ENCODE data around the gene SH3BP1.

SH3BP1 gene

GRCh38 chr22:37681001-37681424, 41.5 kb downstream of the SH3BP1 start:
- Histone ChIP-seq H3K27me3 (ENCODE audit: low read depth, low read length) (no peaks in the 10 kb centered on the region), H3K4me1 (ENCODE audit: low read length) (peaks cover 33% of the 10 kb centered on the region), H3K79me2 (ENCODE audit: low read length) (peaks cover 6% of the 10 kb centered on the region; the same call in 1 of the 2 replicates), H3K4me2 (ENCODE audit: low read length) (no peak overlapping the region), H3K9me3 (ENCODE audit: insufficient read depth, low read length) (no peaks in the 10 kb centered on the region), H3K4me3 (ENCODE audit: low read length) (no peak overlapping the region), H3K9ac (ENCODE audit: low read length) (no peak overlapping the region), H4K20me1 (ENCODE audit: insufficient read depth, low read length) (no peaks in the 10 kb centered on the region), H3K27ac (ENCODE audit: low read length) (no peak overlapping the region), H3K36me3 (replicated peaks; ENCODE audit: low read depth, low read length) (no peaks in the 10 kb centered on the region), H2AFZ (ENCODE audit: low read depth, low read length) (peak overlapping the region; percentile 31; the same call in 1 of the 2 replicates)
- TF ChIP-seq EZH2phosphoT487 (IDR thresholded peaks at IDR 0.05; ENCODE audit: low read depth) = no peak
- TF ChIP-seq, protein P1, sequence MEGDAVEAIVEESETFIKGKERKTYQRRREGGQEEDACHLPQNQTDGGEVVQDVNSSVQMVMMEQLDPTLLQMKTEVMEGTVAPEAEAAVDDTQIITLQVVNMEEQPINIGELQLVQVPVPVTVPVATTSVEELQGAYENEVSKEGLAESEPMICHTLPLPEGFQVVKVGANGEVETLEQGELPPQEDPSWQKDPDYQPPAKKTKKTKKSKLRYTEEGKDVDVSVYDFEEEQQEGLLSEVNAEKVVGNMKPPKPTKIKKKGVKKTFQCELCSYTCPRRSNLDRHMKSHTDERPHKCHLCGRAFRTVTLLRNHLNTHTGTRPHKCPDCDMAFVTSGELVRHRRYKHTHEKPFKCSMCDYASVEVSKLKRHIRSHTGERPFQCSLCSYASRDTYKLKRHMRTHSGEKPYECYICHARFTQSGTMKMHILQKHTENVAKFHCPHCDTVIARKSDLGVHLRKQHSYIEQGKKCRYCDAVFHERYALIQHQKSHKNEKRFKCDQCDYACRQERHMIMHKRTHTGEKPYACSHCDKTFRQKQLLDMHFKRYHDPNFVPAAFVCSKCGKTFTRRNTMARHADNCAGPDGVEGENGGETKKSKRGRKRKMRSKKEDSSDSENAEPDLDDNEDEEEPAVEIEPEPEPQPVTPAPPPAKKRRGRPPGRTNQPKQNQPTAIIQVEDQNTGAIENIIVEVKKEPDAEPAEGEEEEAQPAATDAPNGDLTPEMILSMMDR (IDR thresholded peaks at IDR 0.05; ENCODE audit: low read depth, low read length) = no peak

DNA sequence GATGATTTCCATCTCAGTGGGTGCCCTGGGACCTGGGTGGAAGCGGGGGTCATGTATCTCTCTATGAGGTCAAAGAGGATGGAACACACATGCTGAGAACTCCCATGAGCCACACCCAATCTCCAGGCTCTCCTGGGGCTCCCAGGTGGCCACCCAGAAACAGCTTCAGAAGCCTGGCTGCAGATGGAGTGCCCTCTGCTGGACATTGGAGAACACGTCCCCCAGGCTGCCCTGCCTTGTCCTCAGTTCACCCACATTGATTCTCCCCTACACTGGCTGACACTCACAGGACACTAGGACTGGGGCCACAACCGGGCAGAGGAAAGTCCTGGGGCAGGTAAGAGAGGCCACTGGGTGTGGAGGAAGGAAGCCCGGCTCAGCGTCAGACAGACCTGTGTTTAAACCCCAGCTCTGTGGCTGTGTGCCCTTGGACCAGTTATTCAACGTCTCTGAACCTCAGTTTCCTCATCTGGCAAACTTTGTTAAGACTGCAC, 42.1 kb downstream of the SH3BP1 start:
- no peak overlapping the region for H3K4me3 ChIP-seq (ENCODE audit: low read length)
- peaks cover 4% of the 10 kb centered on the region for H3K79me2 ChIP-seq (ENCODE audit: low read length)
- H3K27ac ChIP-seq (ENCODE audit: low read length) = no peak overlapping the region
- H4K20me1 ChIP-seq (ENCODE audit: insufficient read depth, low read length) = no peaks in the 10 kb centered on the region
- no peaks in the 10 kb centered on the region for H3K27me3 ChIP-seq (ENCODE audit: low read depth, low read length)
- H3K9me3 ChIP-seq (ENCODE audit: insufficient read depth, low read length) = no peaks in the 10 kb centered on the region
- no peaks in the 10 kb centered on the region for H3K36me3 ChIP-seq (replicated peaks; ENCODE audit: low read depth, low read length)
- H3K4me2 ChIP-seq (ENCODE audit: low read length) = peak overlapping the region; percentile 2; the same call in 1 of the 2 replicates
- peaks cover 29% of the 10 kb centered on the region for H3K4me1 ChIP-seq (ENCODE audit: low read length)
- no peak overlapping the region; the same call in 1 of the 2 replicates for H3K9ac ChIP-seq (ENCODE audit: low read length)
- TF ChIP-seq, protein P1 (IDR thresholded peaks at IDR 0.05; ENCODE audit: low read depth, low read length) = peak; percentile 96
- TF ChIP-seq EZH2phosphoT487 (IDR thresholded peaks at IDR 0.05; ENCODE audit: low read depth) = no peak
- peak overlapping the region; percentile 31; the same call in 1 of the 2 replicates for H2AFZ ChIP-seq (ENCODE audit: low read depth, low read length)

- H2AFZ ChIP-seq (ENCODE audit: low read depth, low read length) = peak overlapping the region; percentile 86
- peak overlapping the region; percentile 72 for H3K4me2 ChIP-seq (ENCODE audit: low read length)
- H3K79me2 ChIP-seq (ENCODE audit: low read length) = peaks cover 21% of the 10 kb centered on the region
- 0 out of 2 replicates have a peak overlapping the region, but pooled peaks have one; percentile 92 for H3K4me3 ChIP-seq (ENCODE audit: low read length)
- TF ChIP-seq, protein P1 (IDR thresholded peaks at IDR 0.05; ENCODE audit: low read depth, low read length) = no peak
- TF ChIP-seq EZH2phosphoT487 (IDR thresholded peaks at IDR 0.05; ENCODE audit: low read depth) = no peak
- H3K36me3 ChIP-seq (replicated peaks; ENCODE audit: low read depth, low read length) = peaks cover 14% of the 10 kb centered on the region
- H4K20me1 ChIP-seq (ENCODE audit: insufficient read depth, low read length) = no peaks in the 10 kb centered on the region
- no peak overlapping the region for H3K27ac ChIP-seq (ENCODE audit: low read length)
- peaks cover 30% of the 10 kb centered on the region for H3K4me1 ChIP-seq (ENCODE audit: low read length)
- H3K27me3 ChIP-seq (ENCODE audit: low read depth, low read length) = no peaks in the 10 kb centered on the region
- H3K9me3 ChIP-seq (ENCODE audit: insufficient read depth, low read length) = no peaks in the 10 kb centered on the region
- H3K9ac ChIP-seq (ENCODE audit: low read length) = no peak overlapping the region
Observed at GRCh38 chr22:37684803-37685615, 45.5 kb downstream of the SH3BP1 start.
